ENCODE results near the gene CFAP47.

Gene CFAP47

DNA sequence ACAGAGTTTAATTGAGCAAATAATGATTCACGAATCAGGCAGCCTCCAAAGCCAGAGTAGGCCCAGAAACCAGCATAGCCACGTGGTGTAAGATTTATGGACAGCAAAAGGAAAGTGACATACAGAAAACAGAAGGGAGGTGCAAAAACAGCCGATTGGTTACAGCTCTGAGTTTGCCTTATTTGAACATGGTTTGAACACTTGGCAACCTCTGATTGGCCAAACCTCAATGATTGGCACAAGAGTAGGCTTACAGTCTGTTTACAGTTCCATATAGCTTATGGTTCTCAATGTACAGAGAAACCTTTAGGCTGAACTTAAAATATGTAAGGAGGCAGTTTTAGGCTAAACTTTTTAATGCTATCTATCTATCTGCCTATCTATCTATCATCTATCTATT lies 394.8 kb downstream of the CFAP47 start:
- no peaks in the 10 kb centered on the region for H3K27me3 ChIP-seq (ENCODE audit: insufficient read depth, poor library complexity, severe bottlenecking)
- H3K4me3 ChIP-seq (replicated peaks; ENCODE audit: insufficient read depth, low read length), result no peak overlapping the region
- DNase-seq (ENCODE audit: low read depth in 1 of 2, low spot score in 1 of 2), result no peak
- TF ChIP-seq POLR2AphosphoS5 (IDR thresholded peaks at IDR 0.05; ENCODE audit: low read depth) (no peak), SPI1 (IDR thresholded peaks at IDR 0.05; ENCODE audit: borderline replicate concordance, low read depth) (no peak), GABPA (IDR thresholded peaks at IDR 0.05; ENCODE audit: low read depth) (no peak), CTCF (IDR thresholded peaks at IDR 0.05; ENCODE audit: insufficient read depth, low read length) (no peak)
- TF ChIP-seq, protein P1, sequence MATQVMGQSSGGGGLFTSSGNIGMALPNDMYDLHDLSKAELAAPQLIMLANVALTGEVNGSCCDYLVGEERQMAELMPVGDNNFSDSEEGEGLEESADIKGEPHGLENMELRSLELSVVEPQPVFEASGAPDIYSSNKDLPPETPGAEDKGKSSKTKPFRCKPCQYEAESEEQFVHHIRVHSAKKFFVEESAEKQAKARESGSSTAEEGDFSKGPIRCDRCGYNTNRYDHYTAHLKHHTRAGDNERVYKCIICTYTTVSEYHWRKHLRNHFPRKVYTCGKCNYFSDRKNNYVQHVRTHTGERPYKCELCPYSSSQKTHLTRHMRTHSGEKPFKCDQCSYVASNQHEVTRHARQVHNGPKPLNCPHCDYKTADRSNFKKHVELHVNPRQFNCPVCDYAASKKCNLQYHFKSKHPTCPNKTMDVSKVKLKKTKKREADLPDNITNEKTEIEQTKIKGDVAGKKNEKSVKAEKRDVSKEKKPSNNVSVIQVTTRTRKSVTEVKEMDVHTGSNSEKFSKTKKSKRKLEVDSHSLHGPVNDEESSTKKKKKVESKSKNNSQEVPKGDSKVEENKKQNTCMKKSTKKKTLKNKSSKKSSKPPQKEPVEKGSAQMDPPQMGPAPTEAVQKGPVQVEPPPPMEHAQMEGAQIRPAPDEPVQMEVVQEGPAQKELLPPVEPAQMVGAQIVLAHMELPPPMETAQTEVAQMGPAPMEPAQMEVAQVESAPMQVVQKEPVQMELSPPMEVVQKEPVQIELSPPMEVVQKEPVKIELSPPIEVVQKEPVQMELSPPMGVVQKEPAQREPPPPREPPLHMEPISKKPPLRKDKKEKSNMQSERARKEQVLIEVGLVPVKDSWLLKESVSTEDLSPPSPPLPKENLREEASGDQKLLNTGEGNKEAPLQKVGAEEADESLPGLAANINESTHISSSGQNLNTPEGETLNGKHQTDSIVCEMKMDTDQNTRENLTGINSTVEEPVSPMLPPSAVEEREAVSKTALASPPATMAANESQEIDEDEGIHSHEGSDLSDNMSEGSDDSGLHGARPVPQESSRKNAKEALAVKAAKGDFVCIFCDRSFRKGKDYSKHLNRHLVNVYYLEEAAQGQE (IDR thresholded peaks at IDR 0.05; ENCODE audit: insufficient replicate concordance, low read depth), result no peak
- no peak overlapping the region for H3K27ac ChIP-seq (replicated peaks)

- Histone ChIP-seq H3K4me3 (replicated peaks; ENCODE audit: insufficient read depth, low read length) (no peak overlapping the region), H3K27me3 (ENCODE audit: insufficient read depth, poor library complexity, severe bottlenecking) (no peaks in the 10 kb centered on the region), H3K27ac (replicated peaks) (no peak overlapping the region)
- DNase-seq (ENCODE audit: low read depth in 1 of 2, low spot score in 1 of 2), result no peak
- TF ChIP-seq, protein P1 (IDR thresholded peaks at IDR 0.05; ENCODE audit: insufficient replicate concordance, low read depth), result no peak
- no peak for TF ChIP-seq POLR2AphosphoS5 (IDR thresholded peaks at IDR 0.05; ENCODE audit: low read depth)
- TF ChIP-seq GABPA (IDR thresholded peaks at IDR 0.05; ENCODE audit: low read depth), result no peak
- no peak for TF ChIP-seq SPI1 (IDR thresholded peaks at IDR 0.05; ENCODE audit: borderline replicate concordance, low read depth)
- TF ChIP-seq CTCF (IDR thresholded peaks at IDR 0.05; ENCODE audit: insufficient read depth, low read length), result no peak
Measured at GRCh38 chrX:36334572-36334971, 415.0 kb downstream of the CFAP47 start.

DNA sequence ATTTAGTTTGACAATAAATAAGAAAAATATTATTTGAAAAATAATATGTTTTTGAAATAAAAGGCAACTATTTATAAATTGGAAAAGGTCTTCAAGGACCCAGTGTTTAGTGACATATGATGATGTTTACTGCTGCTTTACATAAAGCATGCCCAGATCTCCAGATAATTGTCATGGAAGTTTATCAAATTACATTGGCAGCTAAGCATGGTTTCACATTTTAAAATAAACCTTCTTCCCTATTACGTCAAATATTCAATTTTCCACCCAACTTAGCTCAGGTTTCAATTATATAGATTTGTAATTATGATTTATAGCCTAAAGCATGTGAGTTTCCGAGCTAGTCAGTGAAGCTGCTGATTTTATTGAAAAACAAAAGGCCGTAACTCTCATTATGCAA lies 417.2 kb downstream of the CFAP47 start:
- H3K27me3 ChIP-seq (ENCODE audit: insufficient read depth, poor library complexity, severe bottlenecking), result no peaks in the 10 kb centered on the region
- no peak overlapping the region for H3K4me3 ChIP-seq (replicated peaks; ENCODE audit: insufficient read depth, low read length)
- no peak for DNase-seq (ENCODE audit: low read depth in 1 of 2, low spot score in 1 of 2)
- TF ChIP-seq CTCF (IDR thresholded peaks at IDR 0.05; ENCODE audit: insufficient read depth, low read length) (no peak), POLR2AphosphoS5 (IDR thresholded peaks at IDR 0.05; ENCODE audit: low read depth) (no peak)
- H3K27ac ChIP-seq (replicated peaks), result no peak overlapping the region

GRCh38 chrX:36344301-36344700 lies 424.8 kb downstream of the CFAP47 start:
- no peak for DNase-seq (ENCODE audit: low read depth in 1 of 2, low spot score in 1 of 2)
- H3K27me3 ChIP-seq (ENCODE audit: insufficient read depth, poor library complexity, severe bottlenecking), result no peaks in the 10 kb centered on the region
- TF ChIP-seq GABPA (IDR thresholded peaks at IDR 0.05; ENCODE audit: low read depth) (no peak), POLR2AphosphoS5 (IDR thresholded peaks at IDR 0.05; ENCODE audit: low read depth) (no peak), CTCF (IDR thresholded peaks at IDR 0.05; ENCODE audit: insufficient read depth, low read length) (no peak), SPI1 (IDR thresholded peaks at IDR 0.05; ENCODE audit: borderline replicate concordance, low read depth) (no peak)
- TF ChIP-seq, protein P1 (IDR thresholded peaks at IDR 0.05; ENCODE audit: insufficient replicate concordance, low read depth), result no peak
- H3K27ac ChIP-seq (replicated peaks), result no peak overlapping the region
- no peak overlapping the region for H3K4me3 ChIP-seq (replicated peaks; ENCODE audit: insufficient read depth, low read length)

Measured in HL-60 (cell line).